Activated CD8-positive, alpha-beta T cell treated with anti-CD3 and anti-CD28 coated beads for 36 hours (primary cell): ENCODE data around the gene PKD1. TPM values are rescaled to one million over a fixed set of nuclear protein-coding genes. Genes with fewer than 3 reads are reported as not detected.

Source experiments
- ATAC-seq: fragments of 200-7000 bp; cut with Tn5 transposase; one replicate; pipeline ENCODE4 v1.10.0; 2021; ENCODE audit warnings: mild to moderate bottlenecking, moderate library complexity
- CTCF ChIA-PET: fragments of 350-600 bp; sonication (Branson Sonifier 250); formaldehyde crosslinking; loops from one replicate; lab custom pipeline; 2021; ENCODE audit warnings: antibody characterized with exemption; lab: Charles Lee
- POLR2A ChIA-PET: fragments of 350-600 bp; sonication (Branson Sonifier 250); formaldehyde crosslinking; loops from one replicate; lab custom pipeline; 2021; ENCODE audit warnings: antibody characterized with exemption; lab: Charles Lee
- DNase-seq: peaks from one replicate; pipeline ENCODE4 v3.0.0-alpha.2; 2020
- H3K27ac Mint-ChIP-seq: one replicate; pipeline ENCODE4 v1.8.0; 2021; ENCODE audit warnings: mild to moderate bottlenecking, mixed read lengths
- H3K27me3 Mint-ChIP-seq: one replicate; pipeline ENCODE4 v1.8.0; 2021; ENCODE audit warnings: mixed read lengths
- H3K36me3 Mint-ChIP-seq: one replicate; pipeline ENCODE4 v1.8.0; 2021; ENCODE audit warnings: low read depth, mixed read lengths
- H3K4me1 Mint-ChIP-seq: one replicate; pipeline ENCODE4 v1.8.0; 2021; ENCODE audit warnings: low read depth, mixed read lengths
- H3K4me3 Mint-ChIP-seq: one replicate; pipeline ENCODE4 v1.8.0; 2021; ENCODE audit warnings: mild to moderate bottlenecking, moderate library complexity, mixed read lengths
- H3K9me3 Mint-ChIP-seq: one replicate; pipeline ENCODE4 v1.8.0; 2021; ENCODE audit warnings: mixed read lengths
- CTCF ChIP-seq: fragments of 200-600 bp; IDR thresholded peaks from one replicate; pipeline ENCODE4 v1.8.0; 2022; ENCODE audit warnings: antibody characterized with exemption, mild to moderate bottlenecking
- intact Hi-C: fragments of 100-400 bp; cut with micrococcal nuclease; formaldehyde crosslinking; loops from one replicate; pipeline ENCODE4 v1.10.0; 2022
- total RNA-seq, 2 experiments: library from RNA; stranded (reverse); gene quantifications; one replicate each; pipeline ENCODE4 v1.2.3, GENCODE V29; 2021

PKD1 gene
- total RNA-seq, 2 experiments from 2014 or later = 74.7 to 85.1 TPM

- Mint-ChIP-seq H3K9me3 (no peaks in the 10 kb centered on the region), H3K27me3 (no peaks in the 10 kb centered on the region), H3K4me3 (no peak overlapping the region), H3K27ac (no peak overlapping the region), H3K36me3 (peaks cover 15% of the 10 kb centered on the region), H3K4me1 (no peaks in the 10 kb centered on the region)
- peak; percentile 47 for DNase-seq
- peak; percentile 85 for ATAC-seq
- TF ChIP-seq CTCF = no peak
- ChIA-PET CTCF (no interaction called here), POLR2A (no interaction called here)
- intact Hi-C loops = no loop called here
Measured at GRCh38 chr16:2178321-2179106, 42.8 kb upstream of the PKD1 start.

- TF ChIP-seq CTCF = no peak
- ATAC-seq (no peak), DNase-seq (no peak)
- ChIA-PET POLR2A (interaction anchor here (1.0 kb wide), 1 partner anchor 26 kb away, joined by 3 read pairs; no protein-coding TSS in a partner anchor), CTCF (no interaction called here)
- H3K27me3 Mint-ChIP-seq = no peaks in the 10 kb centered on the region
- no peaks in the 10 kb centered on the region for H3K9me3 Mint-ChIP-seq
- no peak overlapping the region for H3K27ac Mint-ChIP-seq
- H3K4me1 Mint-ChIP-seq = no peaks in the 10 kb centered on the region
- peaks cover 15% of the 10 kb centered on the region for H3K36me3 Mint-ChIP-seq
- intact Hi-C loops = no loop called here
- H3K4me3 Mint-ChIP-seq = no peak overlapping the region
Measured at GRCh38 chr16:2177561-2177960, 41.9 kb upstream of the PKD1 start.

- Mint-ChIP-seq H3K27me3 (no peaks in the 10 kb centered on the region), H3K36me3 (peaks cover 15% of the 10 kb centered on the region), H3K9me3 (no peaks in the 10 kb centered on the region), H3K27ac (no peak overlapping the region), H3K4me1 (no peaks in the 10 kb centered on the region), H3K4me3 (no peak overlapping the region)
- CTCF ChIA-PET = no interaction called here
- intact Hi-C loops = no loop called here
- DNase-seq (no peak), ATAC-seq (no peak)
- POLR2A ChIA-PET = interaction anchor here (1.0 kb wide), 1 partner anchor 26 kb away, joined by 3 read pairs; no protein-coding TSS in a partner anchor
- no peak for TF ChIP-seq CTCF
Measured at GRCh38 chr16:2177101-2177500, 41.4 kb upstream of the PKD1 start.

GRCh38 chr16:2176047-2176446 is 40.3 kb upstream of the PKD1 start:
- Mint-ChIP-seq H3K9me3 (no peaks in the 10 kb centered on the region), H3K4me3 (no peak overlapping the region), H3K27ac (no peak overlapping the region), H3K4me1 (no peaks in the 10 kb centered on the region), H3K27me3 (no peaks in the 10 kb centered on the region), H3K36me3 (peaks cover 18% of the 10 kb centered on the region)
- DNase-seq (no peak), ATAC-seq (no peak)
- ChIA-PET POLR2A (no interaction called here), CTCF (no interaction called here)
- TF ChIP-seq CTCF = no peak
- intact Hi-C loops = no loop called here

GRCh38 chr16:2175454-2175853 is 39.8 kb upstream of the PKD1 start:
- ATAC-seq = no peak

More at GRCh38 chr16:2175454-2175853, 39.8 kb upstream of the PKD1 start:
- intact Hi-C loops = no loop called here
- CTCF ChIA-PET = no interaction called here
- peaks cover 18% of the 10 kb centered on the region for H3K36me3 Mint-ChIP-seq
- H3K9me3 Mint-ChIP-seq = no peaks in the 10 kb centered on the region
- H3K27ac Mint-ChIP-seq = no peak overlapping the region
- no peaks in the 10 kb centered on the region for H3K27me3 Mint-ChIP-seq
- TF ChIP-seq CTCF = no peak
- H3K4me3 Mint-ChIP-seq = no peak overlapping the region
- DNase-seq = no peak
- H3K4me1 Mint-ChIP-seq = no peaks in the 10 kb centered on the region
- POLR2A ChIA-PET = interaction anchor here (0.6 to 4.0 kb wide), 3 partner anchors 9 to 95 kb away, joined by 3 to 21 read pairs (median 5); partner anchors contain the start of gene TRAF7
